DOHH2 (cell line): ENCODE data around the gene JCHAIN.

Experiments
- CTCF ChIP-seq: fragments of 200-600 bp; sonication (generic); IDR thresholded peaks from one replicate; pipeline ENCODE4 v1.5.1; 2014; ENCODE audit warnings: antibody characterized with exemption, mild to moderate bottlenecking, low read depth, low read length; ENCODE audit not compliant: poor library complexity, severe bottlenecking
- EZH2phosphoT487 ChIP-seq: fragments of 200-600 bp; sonication (generic); IDR thresholded peaks from 2 replicates; pipeline ENCODE4 v1.6.1; 2017; ENCODE audit warnings: borderline replicate concordance, mild to moderate bottlenecking, antibody characterized with exemption, low read length, moderate library complexity, mixed read lengths

- no peak for TF ChIP-seq EZH2phosphoT487
- TF ChIP-seq CTCF = no peak
Observed at GRCh38 chr4:70632028-70632427, 34.3 kb downstream of the JCHAIN start.
